GM12865 (cell line): ENCODE data around the gene PGD.

Experiments used
- DNase-seq: peaks from one replicate; pipeline ENCODE4 v3.0.0; 2010; ENCODE audit warnings: low read depth
- H3K4me3 ChIP-seq: 2 replicates; pipeline ENCODE4 v1.5.1; 2011; ENCODE audit warnings: mild to moderate bottlenecking, low read depth, low read length, control low read depth
- TF ChIP-seq, protein P1 (sequence below): IDR thresholded peaks from 2 replicates; pipeline ENCODE4 v1.5.1; 2011; ENCODE audit warnings: low read length, control low read depth, low read depth, inconsistent platforms; ENCODE audit not compliant: insufficient read depth; ENCODE audit errors: missing control alignments

PGD gene

DNA sequence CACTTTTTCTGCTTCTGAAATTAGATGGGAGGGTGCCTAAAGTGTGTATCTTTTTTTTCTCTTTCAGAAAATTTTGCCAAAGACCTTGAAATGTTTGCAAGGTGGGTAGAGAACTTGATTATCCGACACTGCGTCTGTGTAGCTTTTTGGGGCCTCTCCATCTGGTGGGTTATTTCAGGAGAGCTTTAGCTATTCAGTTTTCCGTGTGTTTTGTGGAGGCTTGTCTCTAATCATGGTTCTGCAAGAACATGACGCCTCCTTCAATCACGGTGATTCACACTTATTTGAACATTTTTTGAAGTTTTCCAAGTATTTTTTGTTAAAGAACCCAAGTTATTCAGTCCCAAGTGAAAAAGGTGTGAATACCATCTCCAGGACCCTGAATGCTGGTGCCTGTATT is 35.7 kb downstream of the PGD start:
- no peak for DNase-seq
- TF ChIP-seq, protein P1, sequence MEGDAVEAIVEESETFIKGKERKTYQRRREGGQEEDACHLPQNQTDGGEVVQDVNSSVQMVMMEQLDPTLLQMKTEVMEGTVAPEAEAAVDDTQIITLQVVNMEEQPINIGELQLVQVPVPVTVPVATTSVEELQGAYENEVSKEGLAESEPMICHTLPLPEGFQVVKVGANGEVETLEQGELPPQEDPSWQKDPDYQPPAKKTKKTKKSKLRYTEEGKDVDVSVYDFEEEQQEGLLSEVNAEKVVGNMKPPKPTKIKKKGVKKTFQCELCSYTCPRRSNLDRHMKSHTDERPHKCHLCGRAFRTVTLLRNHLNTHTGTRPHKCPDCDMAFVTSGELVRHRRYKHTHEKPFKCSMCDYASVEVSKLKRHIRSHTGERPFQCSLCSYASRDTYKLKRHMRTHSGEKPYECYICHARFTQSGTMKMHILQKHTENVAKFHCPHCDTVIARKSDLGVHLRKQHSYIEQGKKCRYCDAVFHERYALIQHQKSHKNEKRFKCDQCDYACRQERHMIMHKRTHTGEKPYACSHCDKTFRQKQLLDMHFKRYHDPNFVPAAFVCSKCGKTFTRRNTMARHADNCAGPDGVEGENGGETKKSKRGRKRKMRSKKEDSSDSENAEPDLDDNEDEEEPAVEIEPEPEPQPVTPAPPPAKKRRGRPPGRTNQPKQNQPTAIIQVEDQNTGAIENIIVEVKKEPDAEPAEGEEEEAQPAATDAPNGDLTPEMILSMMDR, result no peak
- no peak overlapping the region for H3K4me3 ChIP-seq

DNA sequence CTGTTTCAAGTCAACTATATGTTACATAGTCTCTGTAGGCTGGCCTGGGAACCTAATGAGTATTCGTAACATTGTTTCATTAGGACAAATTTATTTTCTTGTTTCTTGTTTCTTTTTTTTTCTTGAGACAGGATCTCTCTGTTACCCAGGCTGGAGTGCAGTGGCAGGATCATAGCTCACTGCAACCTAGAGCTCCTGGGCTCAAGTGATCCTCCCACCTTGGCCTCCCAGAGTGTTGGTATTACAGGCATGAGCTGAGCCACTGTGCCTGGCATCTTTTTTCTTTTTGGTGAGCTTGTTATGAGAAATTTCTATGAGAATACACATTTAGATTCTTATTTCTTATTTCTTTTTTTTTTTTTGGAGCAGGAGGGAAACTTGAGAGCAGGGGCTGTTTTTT is 38.2 kb downstream of the PGD start:
- TF ChIP-seq, protein P1, result no peak
- H3K4me3 ChIP-seq, result no peak overlapping the region
- no peak for DNase-seq

GRCh38 chr1:10438677-10439163 is 39.9 kb downstream of the PGD start:
- TF ChIP-seq, protein P1, result no peak
- no peak for DNase-seq
- H3K4me3 ChIP-seq, result no peak overlapping the region

- TF ChIP-seq, protein P1, result no peak
- H3K4me3 ChIP-seq, result no peak overlapping the region
- DNase-seq, result no peak
These were observed 41.4 kb downstream of the PGD start for GRCh38 chr1:10440305-10440704.

DNA sequence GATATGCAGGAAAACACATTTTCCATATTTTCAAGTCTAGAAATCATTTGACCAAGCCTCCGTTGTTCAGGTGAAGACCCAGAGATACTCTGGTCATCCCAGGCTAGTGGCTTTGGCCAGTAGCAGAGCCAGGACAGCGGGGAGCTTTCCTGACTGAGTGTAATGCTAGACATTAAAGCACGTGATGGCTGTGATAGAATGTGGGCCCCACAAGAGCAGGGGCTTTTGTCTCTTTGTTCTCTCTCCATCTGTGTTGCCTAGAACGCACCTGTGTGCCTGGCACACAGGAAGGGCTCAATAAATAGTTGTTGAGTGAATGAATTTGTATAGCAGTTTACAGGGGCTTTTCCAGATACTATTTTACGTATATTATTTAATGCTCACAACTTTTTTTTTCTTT is 41.9 kb downstream of the PGD start:
- H3K4me3 ChIP-seq, result no peak overlapping the region
- TF ChIP-seq, protein P1, result no peak
- no peak for DNase-seq

DNA sequence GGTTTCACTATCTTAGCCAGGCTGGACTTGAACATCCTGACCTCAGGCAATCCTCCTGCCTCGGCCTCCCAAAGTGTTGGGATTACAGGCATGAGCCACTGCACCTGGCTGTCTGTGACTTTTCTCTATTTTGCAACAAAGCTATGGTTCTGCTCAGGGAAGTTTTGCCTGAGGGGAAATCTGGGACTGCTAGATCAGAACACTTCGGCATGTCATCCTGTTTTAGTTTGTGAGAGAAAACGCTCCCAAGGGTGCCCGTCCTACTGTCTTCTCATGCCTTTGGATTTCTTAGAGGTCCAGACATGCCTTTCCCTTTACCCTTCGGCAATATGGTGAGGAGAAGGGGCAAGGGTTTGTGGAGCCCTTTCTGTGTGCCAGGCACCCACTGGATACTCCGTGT is 45.4 kb downstream of the PGD start:
- no peak overlapping the region for H3K4me3 ChIP-seq
- no peak for DNase-seq
- TF ChIP-seq, protein P1, result no peak

- TF ChIP-seq, protein P1, result no peak
- no peak overlapping the region for H3K4me3 ChIP-seq
- no peak for DNase-seq
These were observed 46.0 kb downstream of the PGD start for GRCh38 chr1:10444795-10445397.
